SK-N-MC (cell line): Measurements from ENCODE around the gene PLA2R1.
"Not testable (repeated sequence)": the region's sequence is repeated elsewhere in the genome, so short reads cannot be mapped to it uniquely, and the experiment has no call there.

ENCODE experiments used
- DNase-seq: peaks from one replicate; pipeline ENCODE4 v3.0.0-alpha.2; 2011; ENCODE audit warnings: low read depth, low spot score
- H3K27ac ChIP-seq: fragments of 200-600 bp; sonication (generic); 2 replicates; pipeline ENCODE4 v1.5.1; 2016; ENCODE audit warnings: mixed run types
- H3K36me3 ChIP-seq: fragments of 200-600 bp; sonication (generic); 2 replicates; pipeline ENCODE4 v1.6.1; 2017; ENCODE audit warnings: antibody characterized with exemption, low read length, mixed read lengths; ENCODE audit not compliant: insufficient read depth
- H3K4me3 ChIP-seq: fragments of 200-600 bp; sonication (generic); 2 replicates; pipeline ENCODE4 v1.5.1; 2016
- H3K9ac ChIP-seq: fragments of 200-600 bp; sonication (generic); 2 replicates; pipeline ENCODE4 v1.8.0; 2017; ENCODE audit warnings: mixed run types, mixed read lengths; ENCODE audit not compliant: insufficient read length
- H3K9me3 ChIP-seq: fragments of 200-600 bp; sonication (generic); 2 replicates; pipeline ENCODE4 v1.6.1; 2017; ENCODE audit warnings: low read depth, mild to moderate bottlenecking, antibody characterized with exemption, low read length, moderate library complexity, mixed read lengths
- EZH2 ChIP-seq: fragments of 200-600 bp; sonication (generic); IDR thresholded peaks from one replicate; pipeline ENCODE4 v1.6.1; 2017; ENCODE audit warnings: antibody characterized with exemption
- FOXP2 ChIP-seq: optimal IDR thresholded peaks from 2 replicates; pipeline ENCODE3; 2011; ENCODE audit warnings: mild to moderate bottlenecking, moderate library complexity; ENCODE audit not compliant: insufficient read depth; ENCODE audit errors: extremely low read length, control extremely low read depth
- POLR2AphosphoS5 ChIP-seq: IDR thresholded peaks from 2 replicates; pipeline ENCODE4 v1.6.1; 2012; ENCODE audit warnings: mild to moderate bottlenecking, low read depth, low read length, borderline replicate concordance

PLA2R1 gene

GRCh38 chr2:159971365-159972152 lies 90.9 kb downstream of the PLA2R1 start:
- H3K9ac ChIP-seq, result no peak overlapping the region
- H3K36me3 ChIP-seq, result no peaks in the 10 kb centered on the region
- no peaks in the 10 kb centered on the region for H3K9me3 ChIP-seq
- no peak overlapping the region for H3K4me3 ChIP-seq
- TF ChIP-seq POLR2AphosphoS5, result no peak
- TF ChIP-seq FOXP2, result no peak
- TF ChIP-seq EZH2, result no peak
- no peak for DNase-seq
- H3K27ac ChIP-seq, result no peak overlapping the region

GRCh38 chr2:159970548-159970947 lies 91.9 kb downstream of the PLA2R1 start:
- not testable (repeated sequence) for H3K27ac ChIP-seq, H3K9me3 ChIP-seq, H3K9ac ChIP-seq, H3K4me3 ChIP-seq, H3K36me3 ChIP-seq, DNase-seq

GRCh38 chr2:159968279-159968900 lies 94.0 kb downstream of the PLA2R1 start:
- TF ChIP-seq POLR2AphosphoS5, result no peak
- TF ChIP-seq EZH2, result no peak
- no peak for TF ChIP-seq FOXP2
- Histone ChIP-seq H3K27ac (no peak overlapping the region), H3K4me3 (no peak overlapping the region), H3K9ac (no peak overlapping the region), H3K36me3 (no peaks in the 10 kb centered on the region), H3K9me3 (no peaks in the 10 kb centered on the region)
- DNase-seq, result no peak

GRCh38 chr2:159963700-159964099 lies 98.7 kb downstream of the PLA2R1 start:
- Histone ChIP-seq H3K27ac (no peak overlapping the region), H3K9ac (no peak overlapping the region), H3K36me3 (no peaks in the 10 kb centered on the region), H3K4me3 (no peak overlapping the region), H3K9me3 (no peaks in the 10 kb centered on the region)
- DNase-seq, result no peak
- TF ChIP-seq POLR2AphosphoS5 (no peak), FOXP2 (no peak), EZH2 (no peak)

- H3K36me3 ChIP-seq, H3K9me3 ChIP-seq, H3K4me3 ChIP-seq, H3K27ac ChIP-seq, H3K9ac ChIP-seq, DNase-seq: not testable (repeated sequence)
These were observed 99.9 kb downstream of the PLA2R1 start for GRCh38 chr2:159962513-159962912.

- H3K9me3 ChIP-seq, result no peaks in the 10 kb centered on the region
- DNase-seq, result no peak
- H3K27ac ChIP-seq, result no peak overlapping the region
- no peak overlapping the region for H3K4me3 ChIP-seq
- H3K9ac ChIP-seq, result no peak overlapping the region
- no peaks in the 10 kb centered on the region for H3K36me3 ChIP-seq
- TF ChIP-seq FOXP2 (no peak), POLR2AphosphoS5 (no peak)
These were observed 101.0 kb downstream of the PLA2R1 start for GRCh38 chr2:159961451-159961850.

GRCh38 chr2:159961037-159961436 lies 101.4 kb downstream of the PLA2R1 start:
- TF ChIP-seq FOXP2, result no peak
- no peak for TF ChIP-seq EZH2
- no peaks in the 10 kb centered on the region for H3K36me3 ChIP-seq
- H3K4me3 ChIP-seq, result no peak overlapping the region
- H3K27ac ChIP-seq, result no peak overlapping the region
- DNase-seq, result no peak
- H3K9ac ChIP-seq, result no peak overlapping the region
- no peaks in the 10 kb centered on the region for H3K9me3 ChIP-seq

- H3K27ac ChIP-seq, result no peak overlapping the region
- no peak for DNase-seq
- no peaks in the 10 kb centered on the region for H3K36me3 ChIP-seq
- no peak overlapping the region for H3K4me3 ChIP-seq
- TF ChIP-seq FOXP2, result no peak
- no peak for TF ChIP-seq EZH2
- no peak overlapping the region for H3K9ac ChIP-seq
- H3K9me3 ChIP-seq, result no peaks in the 10 kb centered on the region
These were observed 102.0 kb downstream of the PLA2R1 start for GRCh38 chr2:159960414-159960813.

GRCh38 chr2:159959136-159959535 lies 103.3 kb downstream of the PLA2R1 start:
- H3K4me3 ChIP-seq, result no peak overlapping the region

More at GRCh38 chr2:159959136-159959535, 103.3 kb downstream of the PLA2R1 start:
- Histone ChIP-seq H3K36me3 (no peaks in the 10 kb centered on the region), H3K27ac (no peak overlapping the region), H3K9ac (no peak overlapping the region), H3K9me3 (no peaks in the 10 kb centered on the region)
- no peak for TF ChIP-seq FOXP2
- no peak for DNase-seq
